ENCODE results near the gene PCYOX1L. TPM values are rescaled to one million over a fixed set of nuclear protein-coding genes. Genes with fewer than 3 reads are reported as not detected.

Gene PCYOX1L
- total and polyA plus RNA-seq, 9 of the 15 experiments (the other 6 are each of a cell fraction or from before 2014, with no cell fraction given), result 2.3 to 17.9 (median 6.0) TPM

- H3K79me2 ChIP-seq (ENCODE audit: control insufficient read depth, insufficient read depth, low read length), result no peaks in the 10 kb centered on the region
- no peak overlapping the region for H3K9ac ChIP-seq (ENCODE audit: insufficient read depth in 1 of 2, low read depth in 2 of 2, low read length in 2 of 2)
- no peak overlapping the region for H3K27ac ChIP-seq (ENCODE audit: extremely low read depth, low read depth, low read length)
- no peaks in the 10 kb centered on the region for H3K9me3 ChIP-seq (replicated peaks; ENCODE audit: control insufficient read depth, insufficient read depth, low read depth, low read length)
- no peaks in the 10 kb centered on the region for H3K27me3 ChIP-seq (ENCODE audit: control insufficient read depth in 2 of 2, insufficient read depth in 2 of 2, low read length in 2 of 2)
- no peak for DNase-seq (ENCODE audit: extremely low read depth in 1 of 4, low spot score in 3 of 4)
- in situ Hi-C loops (cut with MboI), result loop anchor here (5.0 kb wide), 2 partner anchors 50 to 180 kb away; partner anchors contain the start of gene CSNK1A1
- ATAC-seq, result no peak
- H3K36me3 ChIP-seq (ENCODE audit: control insufficient read depth, insufficient read depth, low read length), result no peaks in the 10 kb centered on the region
- intact Hi-C loops (cut with micrococcal nuclease), result loop anchor here (5.0 kb wide), 1 partner anchor 230 kb away; the partner anchor contains the start of gene ABLIM3
- H2AFZ ChIP-seq (ENCODE audit: low read depth, low read length), result no peak overlapping the region
- no peaks in the 10 kb centered on the region for H4K20me1 ChIP-seq (replicated peaks; ENCODE audit: control insufficient read depth, insufficient read depth, low read length)
- H3K4me1 ChIP-seq (replicated peaks in 1 of 2; ENCODE audit: control insufficient read depth in 2 of 2, insufficient read depth in 2 of 2, low read length in 2 of 2), result peaks cover 5 to 9% of the 10 kb centered on the region in 2 experiments; a peak in 3 of 5 replicates
- no peak for FAIRE-seq
- no peak overlapping the region for H3K4me3 ChIP-seq
- no peak for TF ChIP-seq SMAD2 (IDR thresholded peaks at IDR 0.05; ENCODE audit: low read depth, low read length)
- TF ChIP-seq SPI1 (IDR thresholded peaks at IDR 0.05; ENCODE audit: borderline replicate concordance, low read depth, low read length), result 0 out of 2 replicates have a peak, but pooled peaks have one; percentile 23
- POLR2A ChIA-PET, result interaction anchor here (0.6 to 1.5 kb wide), 10 partner anchors 9 to 215 kb away, joined by 3 to 6 read pairs (median 3); no protein-coding TSS in a partner anchor
- 22% methylated on average over 4 of the region's 4 CpGs for WGBS (ENCODE audit: insufficient coverage, low coverage, missing lambda C conversion rate)
- H3K9me1 ChIP-seq (ENCODE audit: control insufficient read depth, insufficient read depth, low read length), result no peaks in the 10 kb centered on the region
- CTCF ChIA-PET (ENCODE audit: low intra/inter-chr PET ratio), result interaction anchor here (1.4 to 3.8 kb wide), 2 partner anchors 9 to 55 kb away, joined by 4 to 36 read pairs; no protein-coding TSS in a partner anchor
- H3K4me2 ChIP-seq (ENCODE audit: insufficient read depth, low read length), result no peak overlapping the region
- no TSS peak for BruUV-seq (replicated peaks)
These were observed 14.4 kb downstream of the PCYOX1L start for GRCh38 chr5:149372076-149372795.

- no peak overlapping the region for H2AFZ ChIP-seq (ENCODE audit: low read depth, low read length)
- in situ Hi-C loops (cut with MboI), result loop anchor here (5.0 kb wide), 2 partner anchors 51 to 179 kb away; partner anchors contain the start of gene CSNK1A1
- no peaks in the 10 kb centered on the region for H3K9me1 ChIP-seq (ENCODE audit: control insufficient read depth, insufficient read depth, low read length)
- H3K27ac ChIP-seq (ENCODE audit: extremely low read depth, low read depth, low read length), result no peak overlapping the region
- TF ChIP-seq MCM7 (IDR thresholded peaks at IDR 0.05) (no peak), ELF4 (CRISPR knock-in tag; IDR thresholded peaks at IDR 0.05) (no peak)
- H3K4me3 ChIP-seq, result no peak overlapping the region
- no peak overlapping the region for H3K4me2 ChIP-seq (ENCODE audit: insufficient read depth, low read length)
- no peaks in the 10 kb centered on the region for H4K20me1 ChIP-seq (replicated peaks; ENCODE audit: control insufficient read depth, insufficient read depth, low read length)
- 31% methylated on average over 3 of the region's 3 CpGs for WGBS (ENCODE audit: insufficient coverage, low coverage, missing lambda C conversion rate)
- no peak overlapping the region for H3K9ac ChIP-seq (ENCODE audit: insufficient read depth in 1 of 2, low read depth in 2 of 2, low read length in 2 of 2)
- ATAC-seq (no peak), DNase-seq (ENCODE audit: extremely low read depth in 1 of 4, low spot score in 3 of 4) (no peak), FAIRE-seq (no peak)
- H3K4me1 ChIP-seq (replicated peaks in 1 of 2; ENCODE audit: control insufficient read depth in 2 of 2, insufficient read depth in 2 of 2, low read length in 2 of 2), result peaks cover 0 to 7% of the 10 kb centered on the region in 2 experiments; a peak in 1 of 5 replicates
- H3K36me3 ChIP-seq (ENCODE audit: control insufficient read depth, insufficient read depth, low read length), result no peaks in the 10 kb centered on the region
- no peaks in the 10 kb centered on the region for H3K27me3 ChIP-seq (ENCODE audit: control insufficient read depth in 2 of 2, insufficient read depth in 2 of 2, low read length in 2 of 2)
- no TSS peak for BruUV-seq (replicated peaks)
- intact Hi-C loops (cut with micrococcal nuclease), result loop anchor here (5.0 kb wide), 1 partner anchor 231 kb away; the partner anchor contains the start of gene ABLIM3
- POLR2A ChIA-PET, result interaction anchor here (0.7 to 1.5 kb wide), 7 partner anchors 10 to 214 kb away, joined by 3 to 5 read pairs (median 3); no protein-coding TSS in a partner anchor
- no peaks in the 10 kb centered on the region for H3K79me2 ChIP-seq (ENCODE audit: control insufficient read depth, insufficient read depth, low read length)
- H3K9me3 ChIP-seq (replicated peaks; ENCODE audit: control insufficient read depth, insufficient read depth, low read depth, low read length), result no peaks in the 10 kb centered on the region
- CTCF ChIA-PET (ENCODE audit: low intra/inter-chr PET ratio), result interaction anchor here (1.4 to 3.8 kb wide), 2 partner anchors 8 to 55 kb away, joined by 4 to 36 read pairs; no protein-coding TSS in a partner anchor
These were observed 15.1 kb downstream of the PCYOX1L start for GRCh38 chr5:149372932-149373331.

Data from K562 (cell line).